Activated CD4-positive, alpha-beta T cell treated with anti-CD3 and anti-CD28 coated beads, Interleukin-2, amount 10 ng/mL, durations not matched to agents 7 days and 5 days (primary cell): ENCODE results near the gene MARK2. TPM values are rescaled to one million over a fixed set of nuclear protein-coding genes. Genes with fewer than 3 reads are reported as not detected.

Source experiments
- CTCF ChIA-PET: fragments of 350-600 bp; sonication (Branson Sonifier 250); formaldehyde crosslinking; loops from one replicate; lab custom pipeline; 2021; ENCODE audit warnings: antibody characterized with exemption; lab: Charles Lee
- POLR2A ChIA-PET: fragments of 350-600 bp; sonication (Branson Sonifier 250); formaldehyde crosslinking; loops from one replicate; lab custom pipeline; 2021; ENCODE audit warnings: antibody characterized with exemption; lab: Charles Lee
- DNase-seq: peaks from one replicate; pipeline ENCODE4 v3.0.0-alpha.2; 2020
- H3K27ac Mint-ChIP-seq: one replicate; pipeline ENCODE4 v1.8.0; 2021; ENCODE audit warnings: mild to moderate bottlenecking, moderate library complexity, mixed read lengths
- H3K27me3 Mint-ChIP-seq: one replicate; pipeline ENCODE4 v1.8.0; 2021; ENCODE audit warnings: mixed read lengths
- H3K36me3 Mint-ChIP-seq: one replicate; pipeline ENCODE4 v1.8.0; 2021; ENCODE audit warnings: low read depth, mixed read lengths
- H3K4me1 Mint-ChIP-seq: one replicate; pipeline ENCODE4 v1.8.0; 2021; ENCODE audit warnings: mixed read lengths
- H3K4me3 Mint-ChIP-seq: one replicate; pipeline ENCODE4 v1.8.0; 2021; ENCODE audit warnings: mild to moderate bottlenecking, moderate library complexity, mixed read lengths
- H3K9me3 Mint-ChIP-seq: one replicate; pipeline ENCODE4 v1.8.0; 2021; ENCODE audit warnings: mixed read lengths
- total RNA-seq, 2 experiments: library from RNA; stranded (reverse); gene quantifications; one replicate each; pipeline ENCODE4 v1.2.3, GENCODE V29; 2021

The MARK2 gene
- total RNA-seq, 2 experiments from 2014 or later = 68.3 to 69.2 TPM

- Mint-ChIP-seq H3K4me3 (no peak overlapping the region), H3K9me3 (no peaks in the 10 kb centered on the region), H3K27ac (no peak overlapping the region), H3K36me3 (peaks cover 42% of the 10 kb centered on the region), H3K4me1 (peaks cover 66% of the 10 kb centered on the region), H3K27me3 (no peaks in the 10 kb centered on the region)
- ChIA-PET CTCF (interaction anchor here (0.8 to 2.8 kb wide), 6 partner anchors 9 to 22 kb away, joined by 3 to 13 read pairs (median 3); no protein-coding TSS in a partner anchor), POLR2A (no interaction called here)
- DNase-seq = no peak
Measured at GRCh38 chr11:63876616-63877015, 37.7 kb downstream of the MARK2 start.

- CTCF ChIA-PET = interaction anchor here (0.6 to 1.1 kb wide), 4 partner anchors 13 to 23 kb away, joined by 3 read pairs; no protein-coding TSS in a partner anchor
- no peak for DNase-seq
- H3K4me3 Mint-ChIP-seq = no peak overlapping the region
Measured at GRCh38 chr11:63877658-63878241, 38.8 kb downstream of the MARK2 start.

GRCh38 chr11:63879598-63880402, 40.9 kb downstream of the MARK2 start:
- Mint-ChIP-seq H3K4me1 (peaks cover 68% of the 10 kb centered on the region), H3K36me3 (peaks cover 35% of the 10 kb centered on the region), H3K27ac (peak overlapping the region; percentile 25), H3K27me3 (no peaks in the 10 kb centered on the region), H3K4me3 (no peak overlapping the region), H3K9me3 (no peaks in the 10 kb centered on the region)
- ChIA-PET POLR2A (interaction anchor here (0.6 to 0.7 kb wide), 2 partner anchors 321 to 640 kb away, joined by 3 to 4 read pairs; no protein-coding TSS in a partner anchor), CTCF (no interaction called here)
- no peak for DNase-seq

More at GRCh38 chr11:63877658-63878241, 38.8 kb downstream of the MARK2 start:
- peaks cover 42% of the 10 kb centered on the region for H3K36me3 Mint-ChIP-seq
- peaks cover 63% of the 10 kb centered on the region for H3K4me1 Mint-ChIP-seq
- POLR2A ChIA-PET = no interaction called here
- H3K9me3 Mint-ChIP-seq = no peaks in the 10 kb centered on the region
- no peak overlapping the region for H3K27ac Mint-ChIP-seq
- no peaks in the 10 kb centered on the region for H3K27me3 Mint-ChIP-seq

GRCh38 chr11:63880403-63880790, 41.5 kb downstream of the MARK2 start:
- Mint-ChIP-seq H3K27ac (peak overlapping the region; percentile 57), H3K4me1 (peaks cover 68% of the 10 kb centered on the region), H3K9me3 (no peaks in the 10 kb centered on the region), H3K27me3 (no peaks in the 10 kb centered on the region), H3K36me3 (peaks cover 35% of the 10 kb centered on the region), H3K4me3 (no peak overlapping the region)
- POLR2A ChIA-PET = no interaction called here
- DNase-seq = no peak
- CTCF ChIA-PET = no interaction called here

GRCh38 chr11:63882555-63883242, 43.8 kb downstream of the MARK2 start:
- Mint-ChIP-seq H3K4me1 (peaks cover 75% of the 10 kb centered on the region), H3K27me3 (no peaks in the 10 kb centered on the region), H3K4me3 (no peak overlapping the region), H3K27ac (peak overlapping the region; percentile 36), H3K9me3 (no peaks in the 10 kb centered on the region), H3K36me3 (peaks cover 32% of the 10 kb centered on the region)
- ChIA-PET CTCF (interaction anchor here (0.6 to 1.8 kb wide), 3 partner anchors 15 to 1414 kb away, joined by 4 to 8 read pairs (median 4); no protein-coding TSS in a partner anchor), POLR2A (no interaction called here)
- peak; percentile 27 for DNase-seq

- Mint-ChIP-seq H3K9me3 (no peaks in the 10 kb centered on the region), H3K4me1 (peaks cover 79% of the 10 kb centered on the region), H3K27me3 (no peaks in the 10 kb centered on the region), H3K36me3 (peaks cover 27% of the 10 kb centered on the region), H3K4me3 (no peak overlapping the region), H3K27ac (no peak overlapping the region)
- DNase-seq = no peak
- ChIA-PET POLR2A (no interaction called here), CTCF (interaction anchor here (0.6 to 1.8 kb wide), 7 partner anchors 11 to 309 kb away, joined by 3 to 8 read pairs (median 4); no protein-coding TSS in a partner anchor)
Measured at GRCh38 chr11:63883791-63884190, 44.9 kb downstream of the MARK2 start.

- CTCF ChIA-PET = interaction anchor here (0.6 to 1.8 kb wide), 6 partner anchors 12 to 310 kb away, joined by 3 to 4 read pairs (median 4); no protein-coding TSS in a partner anchor
Measured at GRCh38 chr11:63884196-63884932, 45.5 kb downstream of the MARK2 start.

GRCh38 chr11:63887386-63887999, 48.6 kb downstream of the MARK2 start:
- Mint-ChIP-seq H3K36me3 (peaks cover 37% of the 10 kb centered on the region), H3K27me3 (no peaks in the 10 kb centered on the region), H3K9me3 (no peaks in the 10 kb centered on the region), H3K4me1 (peaks cover 86% of the 10 kb centered on the region), H3K27ac (peak overlapping the region; percentile 95), H3K4me3 (peak overlapping the region; percentile 97)
- POLR2A ChIA-PET = no interaction called here
- CTCF ChIA-PET = interaction anchor here (0.6 to 1.8 kb wide), 3 partner anchors 11 to 36 kb away, joined by 3 to 4 read pairs (median 4); no protein-coding TSS in a partner anchor
- DNase-seq = no peak

More at GRCh38 chr11:63884196-63884932, 45.5 kb downstream of the MARK2 start:
- Mint-ChIP-seq H3K4me1 (peaks cover 81% of the 10 kb centered on the region), H3K9me3 (no peaks in the 10 kb centered on the region), H3K36me3 (peaks cover 26% of the 10 kb centered on the region), H3K27me3 (no peaks in the 10 kb centered on the region), H3K4me3 (no peak overlapping the region), H3K27ac (peak overlapping the region; percentile 19)
- POLR2A ChIA-PET = no interaction called here
- DNase-seq = no peak

GRCh38 chr11:63888170-63889086, 49.5 kb downstream of the MARK2 start:
- no peaks in the 10 kb centered on the region for H3K27me3 Mint-ChIP-seq
- ChIA-PET CTCF (interaction anchor here (1.1 to 1.4 kb wide), 2 partner anchors 37 to 50 kb away, joined by 3 to 4 read pairs; partner anchors contain the start of gene MARK2), POLR2A (interaction anchor here (0.6 kb wide), 1 partner anchor 50 kb away, joined by 5 read pairs; the partner anchor contains the start of gene MARK2)
- H3K4me3 Mint-ChIP-seq = peak overlapping the region; percentile 97
- H3K4me1 Mint-ChIP-seq = peaks cover 79% of the 10 kb centered on the region
- DNase-seq = peak; percentile 81
- H3K9me3 Mint-ChIP-seq = no peaks in the 10 kb centered on the region
- H3K27ac Mint-ChIP-seq = peak overlapping the region; percentile 95
- H3K36me3 Mint-ChIP-seq = peaks cover 38% of the 10 kb centered on the region

- H3K4me3 Mint-ChIP-seq = peak overlapping the region; percentile 97
- H3K27ac Mint-ChIP-seq = peak overlapping the region; percentile 95
- no peaks in the 10 kb centered on the region for H3K9me3 Mint-ChIP-seq
- CTCF ChIA-PET = interaction anchor here (1.1 to 1.2 kb wide), 3 partner anchors 22 to 52 kb away, joined by 3 to 5 read pairs (median 3); partner anchors contain the start of gene MARK2
- H3K36me3 Mint-ChIP-seq = peaks cover 44% of the 10 kb centered on the region
- DNase-seq = no peak
- peaks cover 76% of the 10 kb centered on the region for H3K4me1 Mint-ChIP-seq
- no peaks in the 10 kb centered on the region for H3K27me3 Mint-ChIP-seq
- POLR2A ChIA-PET = no interaction called here
Measured at GRCh38 chr11:63889344-63889743, 50.4 kb downstream of the MARK2 start.
